ENCODE data around the gene MMP21.

The MMP21 gene

GRCh38 chr10:125792342-125793300 lies 17.0 kb upstream of the MMP21 start:
- DNase-seq: no peak

GRCh38 chr10:125788156-125789034 lies 12.8 kb upstream of the MMP21 start:
- no peak for DNase-seq

DNA sequence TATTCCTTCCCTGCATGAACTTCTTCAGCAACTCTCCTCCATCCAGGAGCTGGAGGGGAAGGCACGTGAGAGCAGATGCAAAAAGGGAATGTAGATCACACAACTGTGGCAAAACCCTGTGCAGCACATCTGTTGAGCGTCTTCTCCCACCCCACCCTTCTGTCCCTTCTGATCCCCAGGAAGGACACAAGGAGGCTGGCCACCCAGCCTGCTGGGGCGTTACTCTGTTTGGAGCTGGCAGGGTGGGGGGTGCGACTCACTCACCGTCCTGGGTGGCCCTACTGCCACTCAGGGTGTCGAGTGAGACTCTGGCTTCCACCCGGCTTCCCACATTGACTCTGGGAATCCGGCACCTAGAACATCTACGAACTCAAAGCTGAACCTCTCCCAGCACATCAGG lies 10.2 kb upstream of the MMP21 start:
- no peak for DNase-seq

GRCh38 chr10:125783957-125784356 lies 8.3 kb upstream of the MMP21 start:
- no peak for DNase-seq

GRCh38 chr10:125783408-125783807 lies 7.8 kb upstream of the MMP21 start:
- no peak for DNase-seq

DNA sequence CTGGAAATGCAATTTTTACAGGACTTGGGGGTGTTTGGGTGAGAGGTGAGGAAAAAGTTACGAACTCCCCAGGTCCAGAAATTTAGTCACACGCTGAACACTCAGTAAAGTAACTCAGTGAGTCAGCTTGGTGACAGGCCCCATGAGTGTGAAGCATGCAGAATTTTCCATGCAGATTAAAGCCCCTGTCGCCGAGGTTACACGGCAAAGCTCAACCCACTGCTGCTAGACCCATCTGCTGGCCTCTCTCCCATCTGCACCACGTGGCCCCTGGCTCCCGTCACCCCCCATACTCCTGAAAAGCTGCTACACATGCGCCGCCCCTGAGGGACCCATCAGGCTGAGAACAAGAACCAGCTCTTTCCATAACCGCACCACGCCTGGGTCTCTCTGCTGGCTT lies 7.0 kb upstream of the MMP21 start:
- DNase-seq: no peak

GRCh38 chr10:125782054-125782453 lies 6.4 kb upstream of the MMP21 start:
- DNase-seq: no peak

DNA sequence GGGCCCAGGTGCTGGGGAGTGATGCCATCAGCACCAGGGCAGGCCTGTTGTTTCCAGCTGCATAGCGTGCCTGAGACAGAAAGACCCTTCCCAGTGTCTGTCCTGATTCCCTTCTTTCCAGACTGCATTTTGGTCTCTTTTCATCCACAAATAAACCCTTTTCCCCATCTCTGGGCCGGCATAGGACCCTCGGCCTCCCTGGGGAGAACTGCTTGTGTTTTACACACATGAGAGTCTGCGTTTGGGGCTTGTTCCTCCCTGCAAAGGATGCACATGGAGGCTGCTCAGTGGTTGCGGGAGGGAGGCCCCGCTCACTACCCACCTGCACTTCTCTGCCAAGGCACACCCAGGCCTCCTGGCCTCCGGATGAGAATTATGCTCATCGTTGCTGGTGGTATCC lies 5.8 kb upstream of the MMP21 start:
- DNase-seq: no peak

DNA sequence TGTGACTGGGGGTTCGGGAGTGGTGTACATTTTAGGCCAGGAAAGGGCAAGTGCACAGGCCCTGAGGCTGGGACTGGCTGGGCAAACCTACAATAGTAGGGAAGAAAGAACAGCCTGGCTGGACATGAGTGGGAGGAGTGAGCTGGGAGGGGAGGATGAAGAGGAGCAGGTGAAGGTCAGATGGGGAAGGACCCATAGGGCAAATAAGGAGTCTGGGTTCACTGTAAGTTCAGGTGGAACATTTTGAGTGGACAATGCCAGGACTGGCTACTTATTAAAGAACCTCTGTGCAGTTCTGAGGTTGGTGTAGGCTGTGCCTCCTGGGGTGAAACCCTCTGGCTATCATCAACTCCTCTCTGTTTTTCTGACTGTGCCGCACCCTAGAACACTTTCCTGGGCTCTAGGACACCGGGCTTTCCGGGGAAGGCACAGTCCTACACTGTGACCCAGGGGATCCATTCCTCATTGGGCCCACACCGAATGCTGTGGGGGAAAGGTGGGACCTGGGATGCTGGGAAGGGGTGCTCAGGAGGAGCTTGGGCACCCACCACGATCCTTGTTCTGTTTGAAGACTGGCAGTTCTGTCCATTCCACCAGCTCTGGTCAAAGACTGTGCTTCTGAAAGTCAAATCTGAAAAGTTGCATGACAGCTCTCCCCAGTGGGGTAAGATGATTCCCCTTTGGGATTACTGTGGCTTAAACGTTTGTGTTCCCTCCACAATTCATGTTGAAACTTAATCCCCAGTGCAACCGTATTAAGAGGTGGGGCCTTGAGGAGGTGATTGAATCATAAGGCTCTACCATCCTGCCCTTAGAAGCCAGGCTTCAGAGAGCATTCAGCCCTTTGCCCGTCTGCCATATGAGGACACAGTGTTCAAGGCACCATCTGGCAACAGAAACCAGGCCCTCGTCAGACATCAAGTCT lies 4.0 kb upstream of the MMP21 start:
- DNase-seq: no peak

DNA sequence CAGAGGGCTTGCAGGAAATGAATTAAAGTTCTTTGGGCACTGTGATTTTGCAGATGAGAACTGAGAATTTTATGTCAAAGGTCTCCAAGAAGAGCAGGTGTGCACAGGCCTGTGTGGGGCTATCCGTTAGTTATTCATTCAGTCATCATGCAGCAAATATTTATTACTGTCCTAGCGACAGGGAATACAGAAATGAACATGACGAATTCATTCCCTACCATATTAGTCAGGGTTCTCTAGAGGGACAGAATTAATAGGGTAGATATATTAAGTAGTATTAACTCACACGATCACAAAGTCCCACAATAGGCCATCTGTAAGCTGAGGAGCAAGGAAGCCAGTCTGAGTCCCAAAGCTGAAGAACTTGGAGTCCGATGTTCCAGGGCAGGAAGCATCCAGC lies 2.9 kb upstream of the MMP21 start:
- DNase-seq: no peak

DNA sequence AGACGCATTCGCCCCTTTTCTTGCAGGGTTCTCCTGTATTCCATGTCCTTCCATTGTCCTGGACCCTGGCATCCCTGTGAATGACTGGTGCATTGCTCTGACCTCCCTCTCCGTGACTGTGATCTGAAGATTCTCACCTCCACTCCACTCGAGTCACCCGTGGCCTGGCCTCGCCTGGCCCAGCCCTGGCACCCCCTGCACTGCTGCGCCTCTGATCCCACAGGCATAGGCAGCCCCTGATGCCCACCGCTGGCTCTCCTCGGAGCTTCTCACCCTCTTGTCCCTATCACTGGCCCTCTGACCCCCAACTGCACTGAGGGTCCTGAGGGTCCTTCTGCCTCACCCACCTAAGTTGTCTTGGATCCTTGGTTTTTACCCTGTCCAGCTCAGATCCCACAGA lies 2.2 kb upstream of the MMP21 start:
- DNase-seq: no peak

- no peak for DNase-seq
Observed at GRCh38 chr10:125774581-125775191, 935 bp downstream of the MMP21 start.

GRCh38 chr10:125773687-125774543 lies 1.7 kb downstream of the MMP21 start:
- DNase-seq: no peak

DNA sequence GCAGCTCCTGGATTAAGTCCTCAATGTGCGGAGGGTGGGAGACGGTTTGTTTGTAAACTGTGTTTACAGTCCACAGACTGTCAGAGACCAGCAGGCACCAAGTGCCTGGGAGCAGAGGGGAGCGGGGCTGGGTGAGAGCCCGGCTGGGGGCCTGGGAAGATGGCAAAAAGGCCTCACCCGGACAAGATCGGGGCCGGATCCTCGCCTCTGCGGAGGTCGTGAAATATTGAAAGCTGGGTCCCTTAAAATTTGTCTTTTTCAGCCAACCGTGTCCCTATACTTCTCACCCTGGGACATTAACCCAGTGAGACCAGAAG lies 2.8 kb downstream of the MMP21 start:
- DNase-seq: no peak

DNA sequence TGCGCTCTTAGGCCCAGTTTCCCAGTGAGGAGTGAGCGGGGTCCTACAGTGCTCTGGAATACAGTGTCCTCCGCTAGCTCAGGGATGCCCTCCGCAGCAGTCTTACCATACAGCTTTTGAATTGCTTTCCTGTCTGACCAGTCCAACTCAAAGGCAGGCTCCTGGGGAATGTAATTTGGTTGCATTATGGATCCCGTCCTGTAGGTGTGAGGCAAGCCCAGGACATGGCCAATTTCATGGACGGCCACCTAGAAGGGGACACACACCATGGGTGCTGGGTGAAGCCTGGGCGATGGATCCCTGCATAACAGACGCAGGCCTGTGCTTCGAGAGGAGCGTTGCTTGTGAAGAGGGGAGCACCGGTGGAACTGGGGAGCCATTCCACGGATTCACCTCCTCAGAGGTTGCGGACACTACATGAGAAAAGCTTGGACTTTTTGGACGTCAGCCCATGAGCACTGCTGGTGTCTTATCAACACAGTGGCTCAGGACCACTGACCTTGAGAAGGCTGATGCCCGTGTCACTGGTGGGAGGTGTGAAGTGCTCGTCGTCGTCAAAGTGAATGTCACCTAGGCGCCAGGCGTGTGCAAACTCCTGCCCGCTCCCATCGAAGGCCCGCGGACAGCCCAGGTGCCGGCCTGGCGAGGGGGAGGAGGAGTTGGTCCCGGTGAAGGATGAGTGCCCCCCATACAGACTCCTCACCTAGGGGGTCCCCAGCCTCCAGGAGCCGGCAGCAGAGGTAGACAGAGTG lies 3.3 kb downstream of the MMP21 start:
- no peak for DNase-seq

DNA sequence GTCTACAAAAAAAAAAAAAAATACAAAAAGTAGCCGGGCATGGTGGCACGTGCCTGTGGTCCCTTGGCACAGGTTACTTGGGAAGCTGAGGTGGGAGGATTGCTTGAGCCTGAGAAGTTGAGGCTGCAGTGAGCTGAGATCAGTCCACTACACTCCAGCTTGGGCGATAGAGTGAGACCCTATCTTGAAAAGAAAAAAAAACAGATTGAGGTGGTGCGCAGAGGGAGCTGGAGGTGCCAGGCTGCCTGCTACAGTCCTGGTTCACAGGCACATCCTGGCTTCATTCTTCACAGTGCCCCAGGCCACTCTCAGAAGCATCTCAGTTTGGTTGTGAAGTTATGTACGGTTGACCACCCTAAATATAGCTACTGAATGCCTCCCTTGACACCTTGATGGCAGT lies 4.8 kb downstream of the MMP21 start:
- DNase-seq: no peak

- no peak for DNase-seq
Observed at GRCh38 chr10:125769175-125769574, 6.4 kb downstream of the MMP21 start.

DNA sequence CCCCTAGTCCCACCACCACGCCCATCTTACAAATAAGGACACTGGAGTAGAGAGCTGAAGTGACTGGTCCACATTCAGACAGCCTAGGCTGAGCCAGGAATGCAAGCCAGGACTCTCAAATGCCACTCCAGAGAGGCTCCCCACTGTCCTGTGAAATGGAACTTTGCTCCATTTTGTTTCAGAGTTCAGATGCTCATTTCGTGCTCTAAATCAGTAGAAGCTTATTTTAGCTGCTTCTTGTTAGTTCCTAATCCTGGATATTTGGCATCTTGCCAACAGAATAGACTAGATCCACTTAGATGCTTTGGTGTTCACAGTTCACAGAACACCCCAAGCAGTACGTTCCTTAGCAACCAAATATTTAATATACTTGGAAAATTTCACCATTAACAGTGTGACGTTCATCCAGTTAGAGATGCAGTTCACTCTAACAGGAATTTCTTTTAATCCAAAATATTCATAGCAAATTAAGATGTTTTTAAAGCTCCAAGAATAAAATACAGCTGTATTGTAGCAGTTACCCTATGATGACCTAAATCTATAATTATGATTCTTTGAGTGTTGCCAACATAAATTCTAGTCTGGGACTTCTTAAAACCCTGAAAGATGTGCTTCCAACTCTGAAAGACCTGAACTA lies 7.3 kb downstream of the MMP21 start:
- DNase-seq: no peak

DNA sequence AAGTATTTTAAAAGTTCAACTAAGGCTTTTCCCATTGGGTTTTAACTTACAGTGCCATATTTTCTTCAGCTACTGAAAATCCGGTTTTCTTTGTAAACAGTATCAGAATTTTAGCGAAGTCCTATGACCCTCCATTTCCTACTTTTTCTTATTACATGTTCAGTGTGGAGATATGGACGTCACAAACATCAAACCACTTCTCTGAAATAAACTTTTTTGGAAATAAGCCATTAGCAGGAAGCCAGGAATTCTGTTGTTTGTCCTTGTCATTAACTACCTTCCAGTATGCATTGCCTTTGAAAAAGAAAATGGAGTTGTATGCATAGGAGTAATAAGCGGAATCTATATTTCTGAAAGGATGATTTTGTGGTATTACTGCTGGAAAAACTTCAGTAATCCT lies 9.1 kb downstream of the MMP21 start:
- DNase-seq: no peak

DNA sequence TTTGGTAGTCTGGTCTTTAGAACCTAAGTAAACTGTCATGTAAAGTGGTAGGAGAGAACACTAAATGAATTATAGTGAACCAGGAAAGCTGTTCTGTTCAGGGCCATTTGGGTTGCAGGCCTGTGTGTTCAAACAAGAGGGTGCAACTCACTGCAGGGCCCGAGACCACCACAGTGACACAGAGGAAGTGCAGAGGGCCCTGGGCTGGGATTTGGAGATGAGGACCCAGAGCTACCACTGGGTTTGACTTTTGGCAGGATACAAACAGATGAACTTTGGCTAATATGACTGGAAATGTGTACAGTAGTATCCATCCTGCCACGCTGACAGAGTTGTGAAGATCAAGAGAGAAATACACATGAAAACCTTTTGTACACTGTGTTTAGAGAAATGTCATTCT lies 9.8 kb downstream of the MMP21 start:
- no peak for DNase-seq
